NCI-H2196 treated with DMSO at 0.1 percent for 48 hours (cell line): ENCODE measurements around the gene UBE2O.
"Not testable (repeated sequence)": the region's sequence is repeated elsewhere in the genome, so short reads cannot be mapped to it uniquely, and the experiment has no call there.

Experiments used
- DNase-seq: peaks from one replicate; lab custom pipeline; 2025; ENCODE audit not compliant: unreplicated experiment; lab: John Stamatoyannopoulos, UW

UBE2O gene

DNA sequence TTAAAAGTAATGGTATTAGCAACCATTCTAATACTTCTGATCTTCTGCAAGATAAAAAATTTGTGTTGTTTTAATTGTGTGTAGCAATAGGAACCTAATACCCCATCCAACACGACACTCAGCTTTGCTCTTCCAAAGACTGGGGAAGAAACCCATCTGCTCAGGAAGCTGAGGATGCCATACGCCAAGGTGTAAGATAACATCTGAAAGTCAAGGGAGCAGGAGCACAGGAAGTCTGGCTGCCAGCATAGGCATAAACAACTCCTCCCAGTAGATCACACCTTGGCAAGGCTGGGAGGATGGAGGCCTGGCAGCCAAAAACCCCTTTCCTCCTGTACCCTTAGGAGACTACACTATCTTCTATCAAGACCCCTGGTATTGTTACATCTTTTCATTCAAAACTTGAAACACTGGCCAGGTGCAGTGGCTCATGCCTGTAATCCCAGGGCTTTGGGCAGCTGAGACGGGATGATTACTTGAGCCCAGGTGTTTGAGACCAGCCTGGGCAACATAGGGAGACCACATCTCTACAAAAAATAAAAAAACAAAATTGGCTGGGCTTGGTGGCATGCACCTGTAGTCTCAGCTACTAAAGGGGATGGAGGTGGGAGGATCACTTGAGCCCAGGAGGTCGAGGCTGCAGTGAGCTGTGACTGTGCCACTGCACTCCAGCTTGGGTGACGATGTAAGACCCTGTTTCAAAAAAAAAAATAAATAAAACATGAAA, 74.2 kb downstream of the UBE2O start:
- DNase-seq: no peak

GRCh38 chr17:76376318-76377133, 76.4 kb downstream of the UBE2O start:
- DNase-seq: no peak

DNA sequence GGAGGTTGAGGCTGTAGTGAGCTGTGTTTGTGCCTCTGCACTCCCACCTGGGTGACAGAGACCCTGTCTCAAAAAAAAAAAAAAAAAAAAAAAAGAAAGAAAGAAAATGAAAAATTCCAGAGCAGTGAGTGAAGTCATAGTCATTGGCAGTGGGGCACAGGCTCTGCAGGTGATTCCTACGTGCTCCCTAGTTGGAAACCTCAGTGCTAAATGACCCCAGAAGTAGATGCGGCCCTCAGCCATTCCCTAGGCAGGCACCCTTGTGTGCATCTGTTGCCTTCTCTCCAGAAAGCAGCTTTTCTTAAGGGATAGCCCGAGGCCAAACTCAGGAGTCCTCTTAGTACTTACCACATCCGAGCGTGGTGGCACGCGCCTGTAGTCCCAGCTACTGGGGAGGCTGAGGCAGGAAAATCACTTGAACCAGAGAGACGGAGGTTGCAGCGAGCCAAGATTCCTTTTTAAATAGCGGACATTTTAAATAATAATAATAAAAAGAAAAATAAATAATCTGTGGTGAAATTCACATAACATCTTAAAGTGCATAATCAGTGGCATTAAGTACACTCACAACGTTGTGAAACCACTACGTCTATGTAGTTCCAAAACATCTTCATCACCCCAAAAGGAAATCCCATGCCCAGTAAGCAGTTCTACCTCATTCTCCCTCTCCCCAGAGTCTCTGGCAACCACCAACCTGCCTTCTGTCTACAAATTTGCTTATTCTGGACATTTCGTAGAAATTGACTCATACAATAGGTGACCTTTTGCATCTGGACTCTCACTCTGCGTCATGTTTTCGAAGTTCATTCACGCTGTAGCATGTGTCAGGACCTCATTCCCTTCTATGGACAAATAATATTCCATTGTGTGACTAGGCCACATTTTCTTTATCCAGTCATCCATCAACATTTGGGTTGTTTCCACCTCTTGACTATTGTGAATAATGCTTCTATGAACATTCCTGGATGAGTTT, 81.0 kb downstream of the UBE2O start:
- DNase-seq: no peak

DNA sequence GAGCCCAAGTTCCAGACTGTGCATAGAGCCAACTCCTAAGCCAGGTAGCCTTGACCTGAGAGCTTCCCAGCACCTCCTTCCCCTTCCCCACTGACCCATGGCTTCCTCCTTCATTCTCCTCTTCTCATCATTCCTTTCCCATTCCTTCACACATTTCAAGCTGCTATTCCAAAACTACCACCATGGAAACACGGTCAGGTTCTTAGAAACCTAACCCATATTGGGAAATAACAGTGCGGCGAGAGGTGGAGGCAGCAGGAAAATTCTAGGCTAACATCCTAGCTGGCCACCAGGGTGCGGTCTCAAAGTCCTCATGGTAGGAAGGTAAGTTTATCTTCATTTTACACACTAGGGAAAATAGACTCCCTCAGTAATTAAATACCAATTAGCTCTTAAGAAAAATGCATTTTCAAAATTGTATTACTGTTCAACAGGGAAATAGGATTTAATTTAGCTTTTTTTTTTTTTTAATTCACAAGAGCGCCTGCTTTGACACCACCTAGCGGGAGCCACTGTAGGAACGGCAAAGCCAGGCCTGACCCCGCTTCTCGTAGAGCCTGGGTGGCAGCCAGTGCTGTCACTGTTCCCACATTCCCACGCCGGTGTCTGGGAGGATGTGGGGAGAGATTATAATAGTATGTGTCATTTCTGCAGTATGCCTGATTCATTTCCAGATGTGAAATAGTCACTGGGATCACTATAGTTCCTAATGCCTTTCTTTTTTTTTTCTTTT, 82.5 kb downstream of the UBE2O start:
- DNase-seq: no peak

GRCh38 chr17:76369804-76370203, 83.1 kb downstream of the UBE2O start:
- no peak for DNase-seq

GRCh38 chr17:76369379-76369778, 83.6 kb downstream of the UBE2O start:
- DNase-seq: no peak

DNA sequence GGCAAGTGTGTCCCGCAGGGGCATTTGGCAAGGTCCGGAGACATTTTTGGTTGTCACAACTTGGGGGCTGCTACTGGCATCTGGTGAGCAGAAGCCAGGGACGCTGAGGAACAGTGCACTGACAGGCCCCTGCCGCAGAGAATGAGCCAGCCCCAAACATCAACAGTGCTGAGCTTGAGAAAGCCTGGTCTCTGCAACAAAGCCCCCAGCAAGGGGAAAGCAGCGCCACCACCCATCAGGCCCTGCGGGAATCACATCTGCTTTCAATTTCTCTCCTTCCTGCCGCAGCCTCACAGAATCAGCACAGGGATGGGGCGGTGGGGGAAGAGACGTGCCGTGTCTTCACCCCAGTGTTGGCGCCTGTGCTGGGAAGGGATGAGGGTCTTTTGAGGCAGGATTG, 84.4 kb downstream of the UBE2O start:
- no peak for DNase-seq

- no peak for DNase-seq
These were observed 85.3 kb downstream of the UBE2O start for GRCh38 chr17:76367642-76368041.

GRCh38 chr17:76366247-76366646, 86.7 kb downstream of the UBE2O start:
- no peak for DNase-seq

- DNase-seq: no peak
These were observed 87.6 kb downstream of the UBE2O start for GRCh38 chr17:76365256-76365903.

DNA sequence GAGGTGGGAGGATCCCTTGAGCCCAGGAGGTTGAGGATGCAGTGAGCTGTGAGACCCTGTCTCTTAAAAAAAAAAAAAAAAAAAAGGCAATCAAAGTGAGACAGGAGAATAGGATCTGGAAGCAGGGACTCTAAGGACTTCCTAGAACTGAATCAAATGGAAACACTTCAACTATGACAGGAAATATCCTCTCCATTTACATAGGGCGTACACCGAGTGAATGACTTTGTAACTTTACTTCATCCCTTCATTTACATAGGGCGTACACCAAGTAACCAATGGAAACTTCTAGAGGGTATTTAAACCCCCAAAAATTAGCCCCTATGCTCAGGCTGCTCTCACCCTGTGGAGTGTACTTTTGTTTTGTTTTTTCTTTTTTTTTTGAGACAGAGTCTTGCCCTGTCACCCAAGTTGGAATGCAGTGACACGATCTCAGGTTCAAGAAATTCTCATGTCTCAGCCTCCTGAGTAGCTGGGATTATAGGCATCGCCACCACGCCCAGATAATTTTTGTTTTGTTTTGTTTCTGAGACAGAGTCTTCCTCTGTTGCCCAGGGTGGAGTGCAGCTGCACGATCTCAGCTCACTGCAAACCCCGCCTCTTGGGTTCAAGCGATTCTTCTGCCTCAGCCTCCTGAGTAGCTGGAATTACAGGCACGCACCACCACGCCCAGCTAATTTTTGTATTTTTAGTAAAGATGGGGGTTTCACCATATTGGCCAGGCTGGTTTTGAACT, 89.7 kb downstream of the UBE2O start:
- DNase-seq: no peak

- no peak for DNase-seq
These were observed 92.5 kb downstream of the UBE2O start for GRCh38 chr17:76360461-76360860.

GRCh38 chr17:76359776-76360175, 93.2 kb downstream of the UBE2O start:
- not testable (repeated sequence) for DNase-seq

- no peak for DNase-seq
These were observed 93.6 kb downstream of the UBE2O start for GRCh38 chr17:76359375-76359774.

DNA sequence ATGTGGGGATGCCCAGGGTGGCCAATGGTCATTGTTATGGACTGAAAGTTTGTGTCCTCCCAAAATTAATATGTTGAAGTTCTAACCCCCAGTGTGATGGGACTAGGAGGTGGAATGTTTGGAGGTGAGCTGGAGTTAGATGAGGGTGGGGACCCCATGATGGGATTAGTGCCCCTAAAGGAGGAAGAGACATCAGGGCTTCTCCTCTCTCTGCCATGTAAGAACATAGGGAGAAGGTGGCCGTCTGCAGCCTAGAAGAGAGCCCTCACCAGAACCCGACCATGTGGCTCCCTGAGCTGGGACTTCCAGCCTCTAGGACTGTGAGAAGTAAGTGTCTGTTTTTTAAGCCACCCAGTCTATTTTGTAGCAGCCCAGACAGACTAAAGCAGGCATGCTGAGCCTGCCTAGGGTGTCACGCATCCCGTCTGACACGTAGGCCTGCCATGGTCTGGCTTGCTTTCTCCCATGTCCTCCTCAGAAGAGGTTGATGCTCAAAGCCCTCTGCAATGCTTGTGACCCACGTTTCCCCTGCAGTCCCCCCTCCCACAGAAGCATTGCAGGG, 95.3 kb downstream of the UBE2O start:
- DNase-seq: no peak

DNA sequence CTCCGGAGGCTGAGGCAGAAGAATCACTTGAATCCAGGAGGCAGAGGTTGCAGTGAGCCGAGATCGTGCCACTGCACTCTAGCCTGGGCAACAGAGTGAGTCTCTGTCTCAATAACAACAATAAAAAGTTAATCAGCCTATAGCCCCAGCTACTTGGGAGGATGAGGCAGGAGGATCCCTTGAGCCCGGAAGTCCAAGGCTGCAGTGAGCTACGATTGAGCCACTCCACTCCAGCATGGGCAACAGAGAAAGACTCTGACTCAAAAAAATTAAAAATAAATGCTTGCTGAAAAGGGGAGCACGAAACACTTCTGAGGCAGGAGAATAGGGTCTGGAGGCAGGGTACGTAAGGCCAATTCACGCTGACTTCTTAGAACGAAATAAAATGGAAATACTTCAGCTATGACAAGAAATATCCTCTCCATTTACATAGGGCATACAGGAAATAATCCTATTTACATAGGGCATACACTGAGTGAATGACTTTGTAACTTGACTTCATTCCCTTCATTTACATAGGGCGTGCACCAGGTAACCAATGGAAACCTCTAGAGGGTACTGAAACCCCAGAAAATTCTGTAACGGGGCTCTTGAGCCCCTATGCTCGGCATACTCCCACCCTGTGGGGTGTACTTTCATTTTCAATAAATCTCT, 96.0 kb downstream of the UBE2O start:
- DNase-seq: no peak

DNA sequence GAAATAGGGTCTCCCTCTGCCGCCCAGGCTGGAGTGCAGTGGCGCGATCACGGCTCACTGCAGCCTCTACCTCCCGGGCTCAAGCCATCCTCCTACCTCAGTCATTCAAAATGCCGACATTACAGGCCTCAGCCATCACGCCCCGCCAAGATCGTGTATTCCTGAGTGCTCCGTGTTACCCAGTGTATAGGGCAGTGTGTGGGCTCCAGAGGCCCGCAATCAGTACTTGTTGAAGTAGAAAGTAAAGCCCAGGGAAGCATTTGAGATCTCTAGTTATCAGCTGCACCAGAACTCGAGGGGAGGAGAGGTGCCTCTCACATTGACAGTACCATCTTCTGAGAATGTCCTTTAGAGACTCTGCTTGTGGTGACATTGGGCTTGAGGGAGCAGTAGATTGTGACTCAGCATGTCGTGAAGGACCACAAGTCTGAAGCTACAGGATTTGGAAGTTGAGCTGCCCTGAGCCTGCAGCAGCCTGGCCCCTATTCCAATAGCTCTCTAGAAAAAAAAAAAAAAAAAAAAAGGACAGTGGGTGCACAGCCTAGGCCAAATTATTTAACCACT, 98.1 kb downstream of the UBE2O start:
- DNase-seq: no peak

DNA sequence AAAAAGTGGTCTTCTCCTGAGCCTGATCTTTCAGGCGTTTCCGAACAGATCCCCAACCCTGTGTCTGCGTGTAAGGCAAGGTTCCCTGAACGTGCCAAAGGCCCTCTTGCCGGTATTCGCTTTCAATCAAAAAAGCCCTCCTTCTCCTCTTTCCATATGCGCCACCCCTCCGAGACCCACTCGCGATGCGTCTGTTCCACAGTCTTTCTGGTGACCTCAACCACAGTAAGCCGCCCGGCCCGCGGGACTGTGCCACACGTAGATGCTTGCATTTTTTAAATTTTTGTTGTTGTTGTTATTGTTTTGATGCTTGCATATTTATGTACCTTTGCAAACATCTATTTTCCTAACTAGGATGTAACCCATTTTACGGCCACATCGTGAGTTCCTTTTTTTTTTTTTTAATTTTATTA, 98.6 kb downstream of the UBE2O start:
- DNase-seq: no peak
